Endothelial cell of umbilical vein (primary cell): Measurements from ENCODE around the gene ELL2. TPM values are rescaled to one million over a fixed set of nuclear protein-coding genes. Genes with fewer than 3 reads are reported as not detected.

ENCODE experiments used
- BruUV-seq: library from RNA; stranded (reverse); fragments of 400-500 nt; replicated peaks from 2 replicates; lab custom pipeline; 2021; lab: Mats Ljungman, UMichigan
- CTCF ChIA-PET: fragments of 300-600, 350-600 bp; sonication (Branson Sonifier 250); formaldehyde crosslinking; loops from one replicate; lab custom pipeline; 2021; ENCODE audit warnings: antibody characterized with exemption, inconsistent platforms; lab: Charles Lee
- POLR2A ChIA-PET: fragments of 300-600, 350-600 bp; sonication (Branson Sonifier 250); formaldehyde crosslinking; loops from one replicate; lab custom pipeline; 2021; ENCODE audit warnings: antibody characterized with exemption, inconsistent platforms; lab: Charles Lee
- DNase-seq: peaks from one replicate; pipeline ENCODE4 v3.0.0-alpha.2; 2011; ENCODE audit warnings: low read depth, low spot score
- FAIRE-seq: peaks from 2 replicates; lab custom pipeline; 2011; peaks lifted over from hg19 to GRCh38; lab: Jason Lieb, UNC
- H2AFZ ChIP-seq: 2 replicates; pipeline ENCODE4 v1.6.0; 2012; ENCODE audit warnings: low read depth, low read length, control low read depth, inconsistent platforms
- H3K27ac ChIP-seq: 2 replicates; pipeline ENCODE4 v1.5.1; 2011; ENCODE audit warnings: low read depth, mild to moderate bottlenecking, control low read depth, low read length, moderate library complexity; ENCODE audit not compliant: insufficient read depth
- H3K27me3 ChIP-seq, 2 experiments: 2 replicates each; pipeline versions ENCODE4 v1.6.0 to v1.6.1; 2011; ENCODE audit warnings: low read length in 2 of 2, mixed read lengths in 1 of 2; ENCODE audit not compliant: control insufficient read depth in 2 of 2, insufficient read depth in 2 of 2
- H3K36me3 ChIP-seq, 2 experiments: 2 replicates in 1 of 2; 3 replicates in 1 of 2; pipeline ENCODE4 v1.5.1; 2011; ENCODE audit warnings: low read length in 2 of 2, mild to moderate bottlenecking in 1 of 2, moderate library complexity in 1 of 2; ENCODE audit not compliant: control insufficient read depth in 2 of 2, insufficient read depth in 2 of 2; ENCODE audit errors: extremely low read depth in 1 of 2
- H3K4me1 ChIP-seq: 3 replicates; pipeline ENCODE4 v1.5.1; 2011; ENCODE audit warnings: mild to moderate bottlenecking, low read length; ENCODE audit not compliant: control insufficient read depth, insufficient read depth; ENCODE audit errors: extremely low read depth
- H3K4me2 ChIP-seq: 2 replicates; pipeline ENCODE4 v1.6.1; 2011; ENCODE audit warnings: low read length, control low read depth, mixed read lengths; ENCODE audit not compliant: insufficient read depth
- H3K4me3 ChIP-seq, 3 experiments: fragments of 200-600 bp in 1 of 3; sonication (generic), shearing (Covaris generic) in 1 of 3; replicated peaks in 1 of 3; 2 replicates each; pipeline ENCODE4 v1.5.1; 2011 to 2016; ENCODE audit warnings: control low read depth in 3 of 3, low read length in 3 of 3, mild to moderate bottlenecking in 2 of 3, inconsistent platforms in 1 of 3, low read depth in 1 of 3, moderate library complexity in 1 of 3; ENCODE audit not compliant: insufficient read depth in 1 of 3
- H3K79me2 ChIP-seq: 2 replicates; pipeline ENCODE4 v1.6.0; 2012; ENCODE audit warnings: low read length, inconsistent platforms; ENCODE audit not compliant: control insufficient read depth, insufficient read depth
- H3K9ac ChIP-seq: replicated peaks from 2 replicates; pipeline ENCODE3; 2011; ENCODE audit warnings: low read length, control low read depth; ENCODE audit not compliant: insufficient read depth; ENCODE audit errors: extremely low read depth
- H3K9me1 ChIP-seq: replicated peaks from 3 replicates; pipeline ENCODE4 v1.6.0; 2011; ENCODE audit warnings: mild to moderate bottlenecking, low read length; ENCODE audit not compliant: control insufficient read depth, insufficient read depth; ENCODE audit errors: extremely low read depth
- H3K9me3 ChIP-seq: replicated peaks from 2 replicates; pipeline ENCODE4 v1.5.1; 2012; ENCODE audit warnings: low read length, inconsistent platforms; ENCODE audit not compliant: control insufficient read depth, insufficient read depth
- H4K20me1 ChIP-seq: replicated peaks from 2 replicates; pipeline ENCODE3; 2011; ENCODE audit warnings: mild to moderate bottlenecking, low read length; ENCODE audit not compliant: control insufficient read depth, insufficient read depth; ENCODE audit errors: extremely low read depth
- CTCF ChIP-seq, 2 donors: IDR thresholded peaks; 1 replicate in 1 of 2; 2 replicates in 1 of 2; pipeline ENCODE4 v1.5.1; 2011; ENCODE audit warnings: low read length in 2 of 2, mild to moderate bottlenecking in 2 of 2, moderate library complexity in 2 of 2, control low read depth in 1 of 2, inconsistent platforms in 1 of 2, low read depth in 1 of 2; ENCODE audit not compliant: insufficient read depth in 1 of 2; ENCODE audit errors: extremely low read depth in 1 of 2
- EZH2 ChIP-seq: IDR thresholded peaks from 2 replicates; pipeline ENCODE4 v1.6.1; 2012; ENCODE audit warnings: borderline replicate concordance, low read depth, mild to moderate bottlenecking, moderate library complexity, low read length, inconsistent platforms; ENCODE audit not compliant: severe bottlenecking
- FOS ChIP-seq: IDR thresholded peaks from 2 replicates; pipeline ENCODE4 v1.6.1; 2011; ENCODE audit warnings: mild to moderate bottlenecking, low read length, moderate library complexity, borderline replicate concordance; ENCODE audit not compliant: insufficient read depth
- GATA2 ChIP-seq: IDR thresholded peaks from 2 replicates; pipeline ENCODE4 v1.7.0; 2011; ENCODE audit warnings: low read depth, mild to moderate bottlenecking, moderate library complexity, mixed read lengths, low read length; ENCODE audit not compliant: insufficient read length, insufficient read depth
- JUN ChIP-seq: IDR thresholded peaks from 2 replicates; pipeline ENCODE4 v1.6.1; 2011; ENCODE audit warnings: borderline replicate concordance, low read depth; ENCODE audit not compliant: insufficient read length, insufficient read depth
- MYC ChIP-seq: IDR thresholded peaks from one replicate; pipeline ENCODE4 v1.6.1; 2011; ENCODE audit warnings: mild to moderate bottlenecking, low read depth, low read length
- POLR2A ChIP-seq: IDR thresholded peaks from 2 replicates; pipeline ENCODE4 v1.6.1; 2012; ENCODE audit warnings: low read depth, mild to moderate bottlenecking, control low read depth, low read length
- POLR2AphosphoS5 ChIP-seq: IDR thresholded peaks from 2 replicates; pipeline ENCODE4 v1.6.1; 2012; ENCODE audit warnings: low read depth, mild to moderate bottlenecking, control low read depth, low read length, moderate library complexity; ENCODE audit not compliant: insufficient read depth
- dilution Hi-C: fragments of 300-500 bp; cut with MboI; formaldehyde crosslinking; loops from one replicate; pipeline ENCODE4 v1.15.0; 2019; ENCODE audit warnings: low sequenced_read_pairs; ENCODE audit not compliant: extremely low pct_ligation_motif_present
- intact Hi-C: fragments of 100-400 bp; cut with micrococcal nuclease; formaldehyde crosslinking; loops from one replicate; pipeline ENCODE4 v1.10.0; 2022
- polyA plus RNA-seq, 4 experiments: library from polyadenylated mRNA; depleted of rRNA in 3 of 4; stranded (reverse) in 3 of 4; unstranded in 1 of 4; fragments of >200 nt; gene quantifications; 2 replicates each; pipeline versions ENCODE4 v1.2.1 to v1.2.3, GENCODE V29; 2011 to 2012; ENCODE audit warnings: missing spikeins in 1 of 4
- total RNA-seq: library from RNA; stranded (reverse); gene quantifications from 2 replicates; pipeline ENCODE4 v1.2.3, GENCODE V29; 2021
- TF ChIP-seq, protein P1 (sequence below): IDR thresholded peaks from 2 replicates; pipeline ENCODE4 v1.6.1; 2011; ENCODE audit not compliant: insufficient read depth, insufficient read length

Gene ELL2
- total and polyA plus RNA-seq, 2 donors (not counting 3 experiments of a cell fraction or from before 2014, with no cell fraction given): 6.8 to 26.0 TPM

DNA sequence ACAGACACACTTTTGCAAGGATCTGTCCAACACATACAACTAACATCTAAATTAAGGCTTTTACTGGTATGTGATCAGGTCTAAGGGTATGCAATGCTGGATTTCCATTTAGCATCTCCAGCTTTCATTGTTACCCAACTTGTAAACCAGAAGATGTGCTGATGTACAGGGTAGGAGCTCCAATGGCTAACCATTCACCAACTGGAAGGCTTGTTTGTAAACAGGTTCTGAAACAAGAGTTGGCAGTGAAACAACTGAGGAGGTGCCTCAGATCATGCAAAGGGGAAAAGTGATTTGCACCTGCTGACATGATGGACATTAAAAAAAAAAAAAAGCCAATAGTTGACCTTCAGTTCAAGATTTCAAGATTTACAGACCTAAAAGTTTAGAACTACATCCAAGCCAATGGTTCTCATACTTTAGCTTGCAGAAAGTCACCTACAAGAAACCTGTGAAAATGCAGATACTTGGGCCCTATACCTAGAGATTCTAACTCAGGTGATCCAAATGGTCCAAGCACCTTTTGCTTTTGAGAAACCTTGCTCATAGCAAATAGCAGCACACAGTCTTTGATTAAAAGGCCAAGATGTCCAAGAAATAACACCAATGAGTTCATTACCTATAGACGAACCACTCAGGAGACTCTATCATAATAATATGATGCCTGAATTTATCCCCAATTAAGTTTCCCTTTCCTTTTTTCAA lies 75.2 kb downstream of the ELL2 start:
- Histone ChIP-seq H3K27me3 (no peaks in the 10 kb centered on the region), H3K4me3 (no peak overlapping the region), H3K4me1 (no peaks in the 10 kb centered on the region), H3K27ac (no peak overlapping the region), H3K9me3 (no peaks in the 10 kb centered on the region), H3K4me2 (no peak overlapping the region), H2AFZ (no peak overlapping the region), H3K36me3 (peaks cover 2 to 6% of the 10 kb centered on the region in 2 experiments), H4K20me1 (no peaks in the 10 kb centered on the region), H3K79me2 (no peaks in the 10 kb centered on the region), H3K9me1 (no peaks in the 10 kb centered on the region), H3K9ac (no peak overlapping the region)
- FAIRE-seq (no peak), DNase-seq (no peak)
- intact Hi-C loops (no loop called here), dilution Hi-C loops (no loop called here)
- POLR2A ChIA-PET: no interaction called here
- TF ChIP-seq GATA2 (no peak), CTCF (IDR thresholded peaks at IDR 0.05; ENCODE audit: extremely low read depth in 1 of 2, insufficient read depth in 1 of 2, low read depth in 1 of 2, low read length in 2 of 2) (no peak), POLR2A (no peak), FOS (no peak), JUN (no peak), EZH2 (no peak), POLR2AphosphoS5 (no peak), MYC (no peak)
- TF ChIP-seq, protein P1, sequence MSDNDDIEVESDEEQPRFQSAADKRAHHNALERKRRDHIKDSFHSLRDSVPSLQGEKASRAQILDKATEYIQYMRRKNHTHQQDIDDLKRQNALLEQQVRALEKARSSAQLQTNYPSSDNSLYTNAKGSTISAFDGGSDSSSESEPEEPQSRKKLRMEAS: no peak
- CTCF ChIA-PET: interaction anchor here (0.7 kb wide), 1 partner anchor 440 kb away, joined by 3 read pairs; no protein-coding TSS in a partner anchor
- BruUV-seq: no TSS peak
